Aorta (tissue), 5 donors: ENCODE data around the gene S100PBP. TPM values are rescaled to one million over a fixed set of nuclear protein-coding genes. Genes with fewer than 3 reads are reported as not detected.
A peak's percentile ranks its signal among the peaks of the same experiment; 100 is the strongest.

Source experiments
- ATAC-seq: fragments of 200-7000 bp; cut with Tn5 transposase; one replicate; pipeline ENCODE4 v1.9.1; 2022; ENCODE audit warnings: moderate library complexity; ENCODE audit not compliant: low FRiP score
- DNase-seq, 2 donors: peaks; one replicate each; pipeline ENCODE4 v3.0.0-alpha.2; 2020
- H3K27ac ChIP-seq, 2 donors: one replicate each; pipeline ENCODE4 v1.5.1; 2013; ENCODE audit warnings: low read length in 2 of 2, mild to moderate bottlenecking in 2 of 2, moderate library complexity in 2 of 2, control low read depth in 1 of 2, inconsistent platforms in 1 of 2, low read depth in 1 of 2
- H3K27me3 ChIP-seq, 2 donors: one replicate each; pipeline ENCODE4 v1.6.1; 2013; ENCODE audit warnings: control low read depth in 1 of 2, low read length in 1 of 2, mild to moderate bottlenecking in 1 of 2, moderate library complexity in 1 of 2; ENCODE audit not compliant: insufficient read depth in 2 of 2, control insufficient read depth in 1 of 2
- H3K36me3 ChIP-seq, 2 donors: one replicate each; pipeline ENCODE4 v1.6.1; 2013; ENCODE audit warnings: control low read depth in 1 of 2, low read length in 1 of 2, mild to moderate bottlenecking in 1 of 2; ENCODE audit not compliant: insufficient read depth in 2 of 2, control insufficient read depth in 1 of 2
- H3K4me1 ChIP-seq, 2 donors: one replicate each; pipeline ENCODE4 v1.6.1; 2013; ENCODE audit warnings: low read length in 2 of 2, control low read depth in 1 of 2, mild to moderate bottlenecking in 1 of 2, moderate library complexity in 1 of 2; ENCODE audit not compliant: insufficient read depth in 2 of 2, control insufficient read depth in 1 of 2
- H3K4me3 ChIP-seq, 2 donors: one replicate each; pipeline ENCODE4 v1.5.1; 2013; ENCODE audit warnings: low read length in 2 of 2, control low read depth in 1 of 2, mild to moderate bottlenecking in 1 of 2
- H3K9me3 ChIP-seq: one replicate; pipeline ENCODE4 v1.6.1; 2013; ENCODE audit warnings: mild to moderate bottlenecking, low read length; ENCODE audit not compliant: control insufficient read depth
- WGBS, 2 donors: extraction: QIAGEN DNeasy Blood & Tissue Kit; methylation state at CpG; one replicate each; pipeline ENCODE4 v1.1.7; 2013; 5-methylcytosine and 5-hydroxymethylcytosine counted together
- intact Hi-C, 2 donors: fragments of 100-400 bp; cut with DNase I; formaldehyde crosslinking; loops; one replicate each; pipeline versions ENCODE4 v1.14.2 to v1.15.0; 2022
- polyA plus RNA-seq, 2 donors: library from polyadenylated mRNA; stranded (reverse); fragments of 200-250 nt; gene quantifications; one replicate each; pipeline ENCODE4 v1.2.3, GENCODE V29; 2013
- total RNA-seq, 2 donors: library from RNA; stranded (reverse); fragmentation: NEBNext Ultra II Directional; extraction: Animal tissue kit (Norgen Biotek cat#: 25700); gene quantifications; one replicate each; pipeline ENCODE4 v1.2.1, GENCODE V29; 2021
- donor health status: healthy with polysubstance abuse.
- donor health status: Bipolar disorder and iron deficiency.
- donor health status: DM: no; HTN: no; CAD: no.
- donor health status: DM: no; HTN: no; CAD: no.
- donor health status: DM: yes; HTN: yes; CAD: no.

The S100PBP gene
- total and polyA plus RNA-seq, 4 donors: 2.8 to 60.7 (median 24.8) TPM

- no peak overlapping the region for H3K27ac ChIP-seq
- no peak for ATAC-seq
- H3K9me3 ChIP-seq: no peaks in the 10 kb centered on the region
- no peaks in the 10 kb centered on the region for H3K36me3 ChIP-seq
- whole genome bisulfite sequencing, 2 donors: 14 to 18% methylated on average over 8 of the region's 8 CpGs
- intact Hi-C loops: no loop called here
- no peak overlapping the region for H3K4me3 ChIP-seq
- no peaks in the 10 kb centered on the region for H3K4me1 ChIP-seq
- DNase-seq: no peak
- no peaks in the 10 kb centered on the region for H3K27me3 ChIP-seq
Measured at GRCh38 chr1:32885676-32886003, 68.2 kb downstream of the S100PBP start.

- Histone ChIP-seq H3K4me1 (no peaks in the 10 kb centered on the region), H3K27ac (no peak within 1 kb of the TSS), H3K4me3 (no peak within 1 kb of the TSS), H3K36me3 (no peaks in the 10 kb centered on the region), H3K27me3 (no peaks in the 10 kb centered on the region), H3K9me3 (no peaks in the 10 kb centered on the region)
- peak; percentile 59 for ATAC-seq
- DNase-seq: peak; percentile 68 to 89
- intact Hi-C loops: no loop called here
- 2 to 3% methylated on average over 40 to 79 of the region's 79 CpGs for WGBS, 2 donors
Measured at GRCh38 chr1:32886004-32886827, 68.8 kb downstream of the S100PBP start, which contains the start of gene HPCA. Gene HPCA, plus strand, starts transcription at chr1:32886491. Its CDS starts 2,408 bp downstream, at chr1:32888899.

GRCh38 chr1:32886828-32887414 is 69.5 kb downstream of the S100PBP start:
- no peak overlapping the region for H3K4me3 ChIP-seq
- H3K36me3 ChIP-seq: no peaks in the 10 kb centered on the region
- no peaks in the 10 kb centered on the region for H3K4me1 ChIP-seq
- H3K27me3 ChIP-seq: no peaks in the 10 kb centered on the region
- intact Hi-C loops: no loop called here
- no peak for ATAC-seq
- H3K27ac ChIP-seq: no peak overlapping the region
- H3K9me3 ChIP-seq: no peaks in the 10 kb centered on the region
- WGBS, 2 donors: 31 to 43% methylated on average over 18 to 19 of the region's 19 CpGs
- DNase-seq: peak in 1 of 2 donors; percentile 34

- peak; percentile 38 to 53 for DNase-seq
- Histone ChIP-seq H3K36me3 (no peaks in the 10 kb centered on the region), H3K4me3 (no peak overlapping the region), H3K9me3 (no peaks in the 10 kb centered on the region), H3K27me3 (no peaks in the 10 kb centered on the region), H3K27ac (no peak overlapping the region), H3K4me1 (no peaks in the 10 kb centered on the region)
- ATAC-seq: no peak
- WGBS, 2 donors: 72 to 75% methylated on average over 12 of the region's 12 CpGs
- intact Hi-C loops: no loop called here
Measured at GRCh38 chr1:32887623-32888022, 70.2 kb downstream of the S100PBP start.

- ATAC-seq (no peak), DNase-seq (peak; percentile 6 to 40)
- no peaks in the 10 kb centered on the region for H3K36me3 ChIP-seq
- no peaks in the 10 kb centered on the region for H3K4me1 ChIP-seq
- no peaks in the 10 kb centered on the region for H3K27me3 ChIP-seq
- H3K4me3 ChIP-seq: no peak overlapping the region
- no peak overlapping the region for H3K27ac ChIP-seq
- intact Hi-C loops: no loop called here
- 59 to 73% methylated on average over 3 of the region's 3 CpGs for WGBS, 2 donors
- no peaks in the 10 kb centered on the region for H3K9me3 ChIP-seq
Measured at GRCh38 chr1:32888134-32888533, 70.7 kb downstream of the S100PBP start.

GRCh38 chr1:32888677-32889420 is 71.4 kb downstream of the S100PBP start:
- no peak overlapping the region for H3K4me3 ChIP-seq
- H3K27me3 ChIP-seq: no peaks in the 10 kb centered on the region
- DNase-seq: peak; percentile 32 to 69
- H3K27ac ChIP-seq: no peak overlapping the region
- H3K4me1 ChIP-seq: no peaks in the 10 kb centered on the region
- 91 to 93% methylated on average over 24 of the region's 24 CpGs for WGBS, 2 donors
- no peaks in the 10 kb centered on the region for H3K36me3 ChIP-seq
- no peaks in the 10 kb centered on the region for H3K9me3 ChIP-seq
- intact Hi-C loops: no loop called here
- no peak for ATAC-seq

GRCh38 chr1:32889731-32890278 is 72.4 kb downstream of the S100PBP start:
- no peaks in the 10 kb centered on the region for H3K9me3 ChIP-seq
- no peaks in the 10 kb centered on the region for H3K36me3 ChIP-seq
- WGBS, 2 donors: 91 to 94% methylated on average over 3 of the region's 3 CpGs
- ATAC-seq (no peak), DNase-seq (peak; percentile 3 to 6)
- H3K27me3 ChIP-seq: no peaks in the 10 kb centered on the region
- intact Hi-C loops: no loop called here
- no peak overlapping the region for H3K4me3 ChIP-seq
- H3K4me1 ChIP-seq: no peaks in the 10 kb centered on the region
- H3K27ac ChIP-seq: no peak overlapping the region

- Histone ChIP-seq H3K27me3 (no peaks in the 10 kb centered on the region), H3K27ac (no peak overlapping the region), H3K9me3 (no peaks in the 10 kb centered on the region), H3K4me3 (no peak overlapping the region), H3K36me3 (no peaks in the 10 kb centered on the region), H3K4me1 (no peaks in the 10 kb centered on the region)
- intact Hi-C loops: no loop called here
- ATAC-seq: no peak
- 85% methylated on average over 7 of the region's 7 CpGs for WGBS, 2 donors
- peak; percentile 42 to 58 for DNase-seq
Measured at GRCh38 chr1:32890516-32891240, 73.2 kb downstream of the S100PBP start.
